DMS79 (cell line): Measurements from ENCODE around the gene CTNND1.
"Not testable (repeated sequence)": the region's sequence is repeated elsewhere in the genome, so short reads cannot be mapped to it uniquely, and the experiment has no call there.

Experiments
- DNase-seq: peaks from one replicate; lab custom pipeline; 2025; lab: John Stamatoyannopoulos, UW

Gene CTNND1, protein sequence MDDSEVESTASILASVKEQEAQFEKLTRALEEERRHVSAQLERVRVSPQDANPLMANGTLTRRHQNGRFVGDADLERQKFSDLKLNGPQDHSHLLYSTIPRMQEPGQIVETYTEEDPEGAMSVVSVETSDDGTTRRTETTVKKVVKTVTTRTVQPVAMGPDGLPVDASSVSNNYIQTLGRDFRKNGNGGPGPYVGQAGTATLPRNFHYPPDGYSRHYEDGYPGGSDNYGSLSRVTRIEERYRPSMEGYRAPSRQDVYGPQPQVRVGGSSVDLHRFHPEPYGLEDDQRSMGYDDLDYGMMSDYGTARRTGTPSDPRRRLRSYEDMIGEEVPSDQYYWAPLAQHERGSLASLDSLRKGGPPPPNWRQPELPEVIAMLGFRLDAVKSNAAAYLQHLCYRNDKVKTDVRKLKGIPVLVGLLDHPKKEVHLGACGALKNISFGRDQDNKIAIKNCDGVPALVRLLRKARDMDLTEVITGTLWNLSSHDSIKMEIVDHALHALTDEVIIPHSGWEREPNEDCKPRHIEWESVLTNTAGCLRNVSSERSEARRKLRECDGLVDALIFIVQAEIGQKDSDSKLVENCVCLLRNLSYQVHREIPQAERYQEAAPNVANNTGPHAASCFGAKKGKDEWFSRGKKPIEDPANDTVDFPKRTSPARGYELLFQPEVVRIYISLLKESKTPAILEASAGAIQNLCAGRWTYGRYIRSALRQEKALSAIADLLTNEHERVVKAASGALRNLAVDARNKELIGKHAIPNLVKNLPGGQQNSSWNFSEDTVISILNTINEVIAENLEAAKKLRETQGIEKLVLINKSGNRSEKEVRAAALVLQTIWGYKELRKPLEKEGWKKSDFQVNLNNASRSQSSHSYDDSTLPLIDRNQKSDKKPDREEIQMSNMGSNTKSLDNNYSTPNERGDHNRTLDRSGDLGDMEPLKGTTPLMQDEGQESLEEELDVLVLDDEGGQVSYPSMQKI

DNA sequence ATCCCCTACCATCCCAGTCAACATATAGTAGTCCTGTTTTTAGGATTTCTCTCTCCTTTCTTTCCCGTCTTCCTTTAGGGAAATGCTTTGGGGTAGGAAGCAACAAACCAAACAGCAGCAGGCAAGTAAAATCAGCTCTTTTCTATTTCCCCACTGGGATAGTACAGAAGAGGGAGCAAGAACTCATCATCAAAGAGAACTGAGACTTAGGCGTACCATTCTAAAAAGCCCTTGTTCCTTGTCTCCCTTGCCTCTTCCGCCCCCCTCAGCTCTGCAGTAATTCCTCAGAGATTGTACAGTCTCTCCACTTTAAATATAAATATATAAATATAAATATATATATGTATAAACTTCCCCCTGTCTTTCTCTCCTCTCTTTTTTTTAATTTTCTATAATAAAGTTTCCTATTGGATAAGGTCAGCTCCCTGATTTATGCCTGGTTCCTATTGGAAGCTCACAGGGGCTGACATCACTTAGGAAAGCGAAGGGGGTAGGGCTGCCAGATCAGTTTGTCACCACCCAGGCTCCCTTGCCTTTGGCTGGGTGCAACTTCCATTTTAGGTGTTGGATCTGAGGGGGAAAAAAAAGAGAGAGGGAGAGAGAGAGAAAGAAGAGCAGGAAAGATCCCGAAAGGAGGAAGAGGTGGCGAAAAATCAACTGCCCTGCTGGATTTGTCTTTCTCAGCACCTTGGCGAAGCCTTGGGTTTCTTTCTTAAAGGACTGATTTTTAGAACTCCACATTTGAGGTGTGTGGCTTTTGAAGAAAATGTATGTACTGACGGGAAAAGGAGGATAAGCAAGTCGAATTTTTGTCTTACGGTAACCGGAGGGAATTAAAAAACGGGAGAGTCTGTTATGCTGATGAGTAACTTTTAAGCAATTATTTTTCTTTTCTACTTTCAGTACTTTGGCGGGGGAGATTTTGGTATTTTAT, at the start of gene CTNND1:
CTNND1 (plus strand) TSS at position 502 of the 934 bp plus-strand sequence. CDS start 29,677 bp downstream, outside the sequence.
- no peak for DNase-seq

DNA sequence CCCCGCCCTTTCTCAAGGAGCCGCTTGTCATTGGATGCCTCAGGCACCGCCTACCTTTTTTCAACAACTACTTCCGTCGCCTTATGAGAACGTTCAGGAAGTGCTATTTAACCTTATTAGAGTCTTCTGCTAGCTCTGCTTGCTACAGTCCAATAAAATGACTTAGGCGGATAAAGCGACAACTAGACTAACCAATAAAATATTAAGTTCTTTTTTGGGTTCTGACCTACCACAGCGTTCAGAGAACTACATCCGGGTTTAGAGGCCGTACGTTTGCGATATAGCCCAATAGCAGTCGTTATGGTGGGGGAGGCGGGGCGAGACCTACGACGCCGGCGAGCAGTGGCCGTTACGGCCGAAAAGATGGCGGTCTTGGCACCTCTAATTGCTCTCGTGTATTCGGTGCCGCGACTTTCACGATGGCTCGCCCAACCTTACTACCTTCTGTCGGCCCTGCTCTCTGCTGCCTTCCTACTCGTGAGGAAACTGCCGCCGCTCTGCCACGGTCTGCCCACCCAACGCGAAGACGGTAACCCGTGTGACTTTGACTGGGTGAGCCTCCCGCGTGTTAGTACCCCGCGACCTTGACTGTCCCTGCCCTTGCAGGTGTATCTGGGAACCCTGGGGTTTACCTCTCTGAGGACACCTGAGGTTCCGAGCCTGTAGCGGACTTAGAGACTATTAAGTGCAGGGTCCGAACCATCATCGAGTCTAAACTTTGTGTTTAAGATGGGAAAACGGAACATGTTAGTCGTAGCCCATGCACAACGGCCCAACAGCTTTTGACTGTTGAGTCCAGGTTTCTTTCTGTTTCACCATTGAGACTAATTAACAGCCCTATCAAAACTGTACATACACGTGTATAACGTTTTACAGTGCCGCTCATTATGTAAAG, 49.1 kb upstream of the CTNND1 start, which contains the start of gene TMX2:
TMX2 (plus strand) TSS at position 338 of the 895 bp plus-strand sequence; CDS start at position 364, 26 bp downstream.
- DNase-seq: peak; percentile 99

DNA sequence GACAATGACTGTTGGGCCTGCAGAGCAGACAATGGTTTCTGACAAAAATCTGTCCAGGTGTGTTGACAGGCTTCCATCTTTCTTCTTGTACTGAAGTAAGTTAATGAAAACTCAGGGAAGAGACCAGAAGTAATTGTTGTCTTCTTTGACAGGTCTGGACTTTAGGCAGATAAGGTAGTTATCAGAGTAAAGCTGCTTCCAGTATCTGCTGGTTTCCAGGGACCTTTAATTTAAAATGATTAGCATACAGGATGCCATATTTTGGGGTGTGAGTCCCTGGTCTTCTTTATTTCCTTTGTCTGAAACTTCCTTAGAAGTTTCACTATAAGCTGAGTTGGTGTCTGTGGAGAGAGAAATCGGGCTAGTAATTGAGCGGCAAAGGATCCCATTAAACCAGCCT, 47.8 kb upstream of the CTNND1 start:
- no peak for DNase-seq

DNA sequence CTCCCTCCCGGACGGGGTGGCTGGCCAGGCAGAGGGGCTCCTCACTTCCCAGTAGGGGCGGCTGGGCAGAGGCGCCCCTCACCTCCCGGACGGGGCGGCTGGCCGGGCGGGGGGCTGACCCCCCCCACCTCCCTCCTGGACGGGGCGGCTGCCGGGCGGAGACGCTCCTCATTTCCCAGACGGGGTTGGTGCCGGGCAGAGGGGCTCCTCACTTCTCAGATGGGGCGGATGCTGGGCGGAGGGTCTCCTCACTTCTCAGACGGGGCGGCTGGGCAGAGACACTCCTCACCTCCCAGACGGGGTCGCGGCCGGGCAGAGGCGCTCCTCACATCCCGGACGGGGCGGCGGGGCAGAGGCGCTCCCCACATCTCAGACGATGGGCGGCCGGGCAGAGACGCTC, 44.9 kb upstream of the CTNND1 start:
- DNase-seq: not testable (repeated sequence)

DNA sequence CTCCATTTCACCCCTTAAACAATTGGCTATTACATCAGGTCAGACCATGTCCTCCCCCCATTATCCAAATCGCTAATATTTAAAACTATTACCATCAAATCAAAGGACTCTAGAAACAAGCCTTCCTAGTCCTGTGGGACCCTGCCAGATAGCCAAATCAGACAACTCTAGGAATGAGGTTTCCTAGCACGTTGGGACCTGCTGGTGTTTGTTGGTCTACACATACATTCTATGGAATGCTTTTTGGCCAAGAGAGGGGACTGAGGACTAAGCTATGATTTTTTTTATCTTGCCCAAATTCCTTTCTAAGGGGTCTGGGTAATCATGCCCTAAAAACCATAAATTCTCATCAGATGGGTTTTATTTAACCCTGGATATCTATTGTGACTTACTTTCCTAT, 34.4 kb upstream of the CTNND1 start:
- DNase-seq: no peak

DNA sequence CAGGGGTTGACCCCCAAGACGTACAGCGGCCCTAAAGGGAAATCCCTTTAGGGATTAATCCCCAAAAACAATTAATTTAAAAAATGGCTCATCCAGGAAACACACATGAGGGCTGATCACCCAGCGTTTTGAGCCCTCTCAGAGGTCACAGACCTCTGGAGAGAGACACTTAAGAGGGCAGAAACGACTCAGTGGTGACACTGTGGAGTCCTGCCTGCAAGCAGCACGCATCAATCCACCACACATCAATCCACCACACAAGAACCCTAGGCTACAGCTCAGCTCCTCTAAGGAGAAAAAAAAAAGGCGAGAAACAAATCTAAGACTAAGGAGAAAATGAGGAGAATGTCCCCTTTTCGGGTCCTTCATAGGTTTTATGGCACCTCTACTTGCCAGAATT, 32.8 kb upstream of the CTNND1 start:
- no peak for DNase-seq

DNA sequence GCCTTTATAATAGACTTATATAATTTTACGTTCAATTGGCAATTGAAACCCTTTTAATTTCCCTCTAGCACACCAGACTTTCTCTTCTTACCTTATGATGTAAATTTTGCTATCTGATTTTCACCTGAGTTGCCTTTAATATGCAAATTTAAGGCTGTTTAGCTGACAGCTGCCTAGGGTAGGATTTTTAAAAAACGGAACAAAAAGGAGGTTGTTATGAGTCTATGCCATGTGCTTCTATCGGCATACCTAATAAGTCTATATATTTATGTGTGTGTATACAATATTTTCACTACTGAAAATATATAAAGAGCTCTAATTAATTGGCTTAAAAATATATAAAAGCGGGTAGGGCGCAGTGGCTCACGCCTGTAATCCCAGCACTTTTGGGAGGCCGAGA, 32.1 kb upstream of the CTNND1 start:
- DNase-seq: no peak

DNA sequence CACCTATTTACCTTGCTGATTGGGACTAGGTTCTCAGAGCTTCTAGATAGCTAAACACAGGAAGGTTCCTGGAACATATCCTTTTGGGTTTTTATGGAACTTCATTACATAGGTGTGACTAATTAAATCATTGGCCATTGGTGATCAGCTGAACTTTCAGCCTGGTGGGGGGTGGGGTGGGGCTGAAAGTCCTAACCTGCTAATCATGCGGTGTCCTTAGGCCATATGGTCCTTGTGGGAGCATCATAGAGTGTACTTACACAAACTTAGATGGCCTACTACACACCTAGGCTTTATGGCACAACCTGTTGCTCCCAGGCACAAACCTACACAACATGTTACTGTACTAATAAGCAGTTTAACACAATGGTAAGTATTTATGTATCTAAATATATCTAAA, 28.9 kb upstream of the CTNND1 start:
- no peak for DNase-seq

DNA sequence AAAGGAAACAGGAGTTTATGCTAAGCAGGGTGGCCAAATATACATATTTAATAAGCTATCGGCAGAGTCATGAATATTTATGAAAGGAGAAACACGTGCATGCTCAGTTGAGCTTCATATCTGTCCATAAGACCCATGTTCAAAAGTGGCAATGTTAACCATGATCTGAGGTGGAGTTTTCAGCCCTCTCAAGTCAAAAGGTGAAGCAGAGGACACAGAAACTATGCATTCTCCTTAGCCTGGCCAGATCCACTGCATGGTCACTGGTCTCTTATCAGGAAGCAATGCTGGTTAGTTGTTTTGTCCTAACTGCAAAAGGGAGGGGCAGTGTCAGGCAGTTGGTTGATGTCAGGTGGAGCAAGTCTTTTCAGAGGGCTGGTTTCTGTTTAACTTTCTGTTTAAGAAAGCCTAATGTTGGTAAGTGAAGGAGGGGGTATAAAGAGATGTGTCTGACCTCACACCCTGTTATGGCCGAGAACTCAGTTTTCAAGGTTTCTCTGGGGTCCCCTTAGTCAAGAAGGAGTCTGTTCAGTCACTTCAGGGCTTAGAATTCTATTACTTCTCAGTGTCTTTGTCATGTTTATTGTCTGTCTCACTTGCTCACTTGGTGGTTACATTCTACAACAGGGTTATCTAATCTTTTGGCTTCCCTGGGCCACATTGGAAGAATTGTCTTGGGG, 25.8 kb upstream of the CTNND1 start:
- DNase-seq: no peak

DNA sequence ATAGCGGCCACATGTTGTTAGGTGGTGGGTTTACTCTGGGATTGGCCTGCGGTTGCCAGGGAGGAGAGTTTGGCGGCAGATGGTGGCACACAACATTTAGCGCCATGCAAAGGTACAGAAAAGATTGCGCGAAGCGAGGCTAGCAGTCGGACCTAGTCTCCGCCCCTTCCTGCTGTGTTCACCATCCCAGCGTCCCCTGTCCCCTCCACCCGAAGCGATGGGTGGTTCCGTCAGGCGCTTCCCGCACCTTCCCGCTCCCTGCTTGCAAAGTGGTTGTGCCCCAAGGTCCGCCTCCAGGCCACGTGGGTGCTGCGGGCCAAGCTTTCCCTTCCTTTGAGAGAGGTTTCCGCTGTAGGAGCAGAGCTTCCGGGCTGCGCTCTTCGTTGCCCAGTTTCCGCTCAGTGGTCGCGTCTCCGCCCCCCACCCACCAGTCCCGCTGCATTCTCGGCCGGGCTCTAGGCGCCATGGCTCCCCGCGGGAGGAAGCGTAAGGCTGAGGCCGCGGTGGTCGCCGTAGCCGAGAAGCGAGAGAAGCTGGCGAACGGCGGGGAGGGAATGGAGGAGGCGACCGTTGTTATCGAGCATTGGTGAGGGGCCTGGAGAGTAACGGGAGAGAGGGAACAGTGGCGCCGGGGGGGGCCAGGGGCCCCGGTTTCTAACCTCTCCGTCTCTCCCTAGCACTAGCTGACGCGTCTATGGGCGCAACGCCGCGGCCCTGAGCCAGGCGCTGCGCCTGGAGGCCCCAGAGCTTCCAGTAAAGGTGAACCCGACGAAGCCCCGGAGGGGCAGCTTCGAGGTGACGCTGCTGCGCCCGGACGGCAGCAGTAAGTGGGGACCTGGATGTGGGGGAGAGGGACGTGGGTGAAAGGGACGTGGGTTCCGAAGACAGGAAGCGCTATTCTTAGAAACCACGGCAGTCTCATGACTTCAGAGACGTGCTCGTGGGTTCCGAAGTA, 20.2 kb upstream of the CTNND1 start, which contains the start of gene SELENOH:
SELENOH (plus strand) TSS at position 360 of the 955 bp plus-strand sequence; CDS start at position 465, 105 bp downstream.
- peak; percentile 97 for DNase-seq

DNA sequence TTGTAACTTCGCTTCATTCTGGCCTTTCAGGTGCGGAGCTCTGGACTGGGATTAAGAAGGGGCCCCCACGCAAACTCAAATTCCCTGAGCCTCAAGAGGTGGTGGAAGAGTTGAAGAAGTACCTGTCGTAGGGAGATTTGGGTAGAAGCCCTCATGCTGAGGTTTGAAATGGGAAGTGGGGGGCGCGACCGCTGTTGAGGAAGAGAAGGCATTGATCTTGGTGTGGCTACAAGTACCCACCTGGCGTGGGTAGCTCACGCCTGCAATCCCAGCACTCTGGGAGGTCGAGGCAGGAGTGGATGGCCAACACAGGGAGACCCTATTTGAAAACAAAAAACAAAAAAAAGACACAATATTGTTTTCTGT, 19.5 kb upstream of the CTNND1 start:
- DNase-seq: no peak

DNA sequence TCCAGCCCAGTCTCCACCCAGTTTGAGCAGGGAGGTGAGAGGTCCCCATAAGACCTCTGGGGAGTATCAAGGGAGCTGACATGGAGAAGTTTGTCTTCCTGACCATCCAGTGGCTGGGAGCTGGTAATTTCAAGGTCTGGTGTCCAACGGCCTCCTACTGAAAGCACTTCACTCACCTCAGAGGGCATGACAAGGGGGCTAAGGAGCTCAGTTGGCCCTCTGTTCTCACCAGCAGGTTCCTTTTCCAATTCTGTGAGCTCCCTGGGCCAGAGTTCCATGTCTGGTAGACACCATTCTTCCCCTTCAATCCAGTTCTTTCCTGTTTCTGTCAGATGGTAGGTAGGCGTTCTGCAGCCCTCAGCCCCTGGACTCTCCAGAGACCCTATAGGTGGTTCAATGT, 17.2 kb upstream of the CTNND1 start:
- DNase-seq: no peak

DNA sequence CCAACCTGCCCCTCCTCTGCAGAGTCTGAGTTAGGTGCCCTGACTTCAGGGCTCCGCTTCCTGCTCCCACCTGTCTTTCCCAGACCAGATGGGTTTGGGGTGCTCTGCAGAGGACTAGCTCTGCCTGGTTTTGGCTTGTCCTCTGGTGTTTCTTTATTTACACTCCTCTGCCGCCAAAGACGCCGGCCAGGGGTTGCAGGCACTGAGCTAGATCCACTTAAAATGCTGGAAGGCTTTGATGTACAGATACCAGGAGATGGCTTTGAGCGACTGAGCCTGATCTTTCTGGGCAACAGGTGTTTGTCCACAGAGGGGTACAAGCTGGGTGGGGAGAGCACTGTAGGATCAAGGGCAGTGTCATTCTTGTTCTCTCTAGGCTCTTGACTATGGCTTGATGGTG, 16.4 kb upstream of the CTNND1 start:
- DNase-seq: no peak

DNA sequence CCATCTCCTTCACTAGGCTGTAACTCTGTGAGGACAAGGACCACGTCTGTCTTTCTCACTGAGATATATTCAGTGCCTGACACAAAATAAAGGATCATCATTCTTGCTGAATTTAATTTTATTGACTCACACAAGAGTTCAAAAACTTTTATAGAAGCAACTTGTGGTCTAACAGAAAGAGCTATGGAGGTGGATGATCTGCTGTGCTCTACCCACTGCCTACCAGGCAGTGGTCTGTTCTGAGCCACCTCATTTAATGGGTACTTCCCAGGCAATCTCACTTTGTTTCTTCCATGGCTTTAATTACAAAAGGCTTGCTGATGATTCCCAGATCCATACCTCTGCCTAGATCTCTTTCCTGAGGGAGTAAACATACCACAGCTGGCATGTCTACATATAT, 14.7 kb upstream of the CTNND1 start:
- no peak for DNase-seq

DNA sequence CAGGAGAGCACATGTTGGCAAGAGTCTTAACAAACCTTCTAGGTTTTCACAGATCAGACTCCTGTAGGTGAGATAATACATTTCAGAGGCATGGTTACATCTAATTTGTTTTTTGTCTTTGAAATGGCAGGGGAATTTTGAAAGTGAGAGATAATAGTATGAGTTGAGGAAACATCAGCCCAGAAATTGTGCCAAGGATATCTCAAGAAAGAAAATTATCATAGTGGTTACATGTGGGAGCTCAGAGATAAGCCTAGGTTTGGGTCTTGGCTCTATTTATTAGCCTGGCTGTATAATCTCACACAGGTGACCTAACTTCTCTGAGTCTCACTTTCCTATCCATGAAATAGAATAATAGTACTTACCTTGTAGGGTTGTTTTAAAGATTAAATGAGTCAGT, 10.4 kb upstream of the CTNND1 start:
- DNase-seq: no peak

DNA sequence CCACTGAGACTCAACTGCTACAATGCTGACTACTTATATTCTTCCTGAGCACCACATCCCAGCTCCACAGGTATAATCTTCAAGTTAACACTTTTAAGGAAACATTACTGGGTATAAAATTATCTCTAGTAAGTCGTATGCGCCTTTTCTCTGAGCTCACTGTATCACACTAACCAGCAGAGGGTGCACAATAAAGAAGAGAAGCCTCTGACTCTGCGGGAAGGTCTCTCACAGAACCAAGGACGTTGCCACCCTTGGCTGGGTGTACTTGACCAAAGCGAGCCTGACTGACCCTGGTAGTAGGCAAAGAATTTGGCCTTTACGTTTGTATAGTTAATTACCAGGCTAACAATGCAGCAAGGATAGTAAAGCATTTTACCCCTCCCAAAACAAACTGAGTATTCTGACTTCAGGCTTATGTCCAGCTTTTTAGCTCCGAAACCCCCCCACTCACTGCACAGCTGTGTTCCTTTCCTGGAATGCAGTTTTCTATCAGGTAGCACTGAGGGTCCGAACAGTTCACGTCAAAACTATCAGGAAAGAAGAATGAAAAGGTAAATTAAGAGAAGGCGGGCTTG, 9.8 kb upstream of the CTNND1 start, which contains the start of gene BTBD18:
BTBD18 (minus strand) TSS at position 144 of the 578 bp plus-strand sequence. CDS start 631 bp downstream, outside the sequence.
- DNase-seq: no peak

DNA sequence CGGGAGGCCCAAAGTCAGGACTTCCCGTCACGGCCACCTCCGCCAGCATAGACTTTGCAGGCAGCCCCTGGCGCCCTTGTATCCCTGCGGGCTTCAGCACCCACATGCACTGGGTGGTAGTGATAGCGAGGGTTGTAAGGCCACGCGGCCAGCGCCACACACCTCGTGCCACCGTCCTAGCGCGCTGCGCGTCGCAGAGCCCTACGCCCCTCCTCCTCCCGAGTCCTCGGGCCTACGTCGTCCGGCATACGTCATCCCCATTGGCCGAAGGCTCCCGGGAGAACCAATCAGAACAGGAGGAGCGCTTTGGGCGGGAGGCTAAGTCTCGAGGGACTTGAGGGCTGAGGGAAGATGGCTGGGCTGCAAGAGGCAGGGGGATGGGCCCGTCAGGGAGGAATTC, 8.6 kb upstream of the CTNND1 start:
- no peak for DNase-seq

DNA sequence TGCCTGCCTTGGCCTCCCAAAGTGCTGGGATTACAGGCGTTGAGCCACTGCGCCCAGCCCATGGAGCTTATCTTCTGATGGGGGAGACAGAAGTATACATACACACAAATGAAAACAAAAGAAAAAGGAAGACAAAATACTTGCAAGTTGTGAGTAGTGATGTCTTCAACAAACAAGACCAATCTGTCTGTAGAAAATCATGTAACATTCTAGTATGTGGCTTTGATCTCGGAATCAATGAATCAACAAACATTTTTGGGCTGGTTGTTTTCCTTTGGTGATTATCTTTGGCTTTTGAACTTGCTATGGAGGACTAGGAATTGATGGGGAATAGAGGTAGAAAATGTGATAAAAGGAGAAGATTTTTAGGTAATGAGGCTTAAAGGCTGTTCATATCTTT, 3.4 kb upstream of the CTNND1 start:
- no peak for DNase-seq
